Panc1 (cell line): ENCODE data around the gene ARL6IP4. TPM values are rescaled to one million over a fixed set of nuclear protein-coding genes. Genes with fewer than 3 reads are reported as not detected.

Experiments
- ATAC-seq: fragments of 200-7000 bp; cut with Tn5 transposase; 2 replicates; pipeline ENCODE4 v1.9.1; 2020; ENCODE audit warnings: mild to moderate bottlenecking, moderate library complexity
- BruUV-seq: library from RNA; stranded (reverse); fragments of 400-500 nt; replicated peaks from 2 replicates; lab custom pipeline; 2021; lab: Mats Ljungman, UMichigan
- CTCF ChIA-PET: fragments of 300-600 bp; sonication (Branson Sonifier 250); formaldehyde crosslinking; loops from one replicate; lab custom pipeline; 2022; ENCODE audit warnings: antibody characterized with exemption; lab: Charles Lee
- POLR2A ChIA-PET: fragments of 300-600 bp; sonication (Branson Sonifier 250); formaldehyde crosslinking; loops from one replicate; lab custom pipeline; 2022; ENCODE audit warnings: antibody characterized with exemption; lab: Charles Lee
- DNase-seq: peaks from one replicate; pipeline ENCODE4 v3.0.0-alpha.2; 2010; ENCODE audit warnings: low read depth, low spot score
- H3K27ac ChIP-seq: 2 replicates; pipeline ENCODE4 v1.5.1; 2011; ENCODE audit warnings: mild to moderate bottlenecking, low read length, inconsistent platforms
- H3K27me3 ChIP-seq: fragments of 200-500 bp; sonication (Bioruptor generic); 2 replicates; pipeline ENCODE4 v1.6.0; 2014; ENCODE audit warnings: low read length, inconsistent platforms; ENCODE audit not compliant: control insufficient read depth, insufficient read depth
- H3K36me3 ChIP-seq: fragments of 200-500 bp; sonication (Bioruptor generic); 2 replicates; pipeline ENCODE4 v1.5.1; 2014; ENCODE audit warnings: inconsistent platforms, mild to moderate bottlenecking, low read length, moderate library complexity; ENCODE audit not compliant: control insufficient read depth, insufficient read depth
- H3K4me1 ChIP-seq: 2 replicates; pipeline ENCODE4 v1.5.1; 2011; ENCODE audit warnings: inconsistent platforms, mild to moderate bottlenecking, low read length, moderate library complexity; ENCODE audit not compliant: control insufficient read depth, insufficient read depth
- H3K4me3 ChIP-seq, 2 experiments: 2 replicates each; pipeline ENCODE4 v1.5.1; 2011 to 2012; ENCODE audit warnings: low read depth in 2 of 2, low read length in 2 of 2, mild to moderate bottlenecking in 2 of 2, inconsistent platforms in 1 of 2, moderate library complexity in 1 of 2
- H3K9me3 ChIP-seq: fragments of 200-500 bp; sonication (Bioruptor generic); 2 replicates; pipeline ENCODE4 v1.5.1; 2014; ENCODE audit warnings: low read depth, mild to moderate bottlenecking, inconsistent platforms, low read length, moderate library complexity; ENCODE audit not compliant: control insufficient read depth, insufficient read depth
- POLR2AphosphoS5 ChIP-seq: IDR thresholded peaks from 2 replicates; pipeline ENCODE4 v1.6.1; 2012; ENCODE audit warnings: mild to moderate bottlenecking, low read depth, low read length, moderate library complexity
- SIN3A ChIP-seq: IDR thresholded peaks from 2 replicates; pipeline ENCODE4 v1.6.1; 2012; ENCODE audit warnings: low read depth, mild to moderate bottlenecking, low read length, moderate library complexity, borderline replicate concordance; ENCODE audit not compliant: insufficient read depth
- TCF7L2 ChIP-seq: IDR thresholded peaks from 2 replicates; pipeline ENCODE4 v1.6.1; 2011; ENCODE audit warnings: mild to moderate bottlenecking, low read depth, low read length, inconsistent platforms
- in situ Hi-C: cut with HindIII; loops from 2 replicates; pipeline ENCODE4 v1.10.0; 2016; ENCODE audit warnings: low sequenced_read_pairs, low pct_unique_long_range_greater_than_20kb
- intact Hi-C: fragments of 100-400 bp; cut with micrococcal nuclease; formaldehyde crosslinking; loops from one replicate; pipeline ENCODE4 v1.10.0; 2022; ENCODE audit not compliant: unreplicated experiment
- total RNA-seq: library from RNA; stranded (reverse); gene quantifications from one replicate; pipeline ENCODE4 v1.2.1, GENCODE V29; 2021; ENCODE audit not compliant: unreplicated experiment
- TF ChIP-seq, protein P1 (sequence below), 2 experiments: IDR thresholded peaks; 2 replicates each; pipeline ENCODE4 v1.6.1; 2011 to 2012; ENCODE audit warnings: low read depth in 2 of 2, control low read depth in 1 of 2, low read length in 1 of 2, mild to moderate bottlenecking in 1 of 2, moderate library complexity in 1 of 2; ENCODE audit not compliant: insufficient read depth in 1 of 2
- TF ChIP-seq, protein P2 (sequence below): fragments of 450-650 bp; IDR thresholded peaks from 2 replicates; pipeline ENCODE4 v1.5.1; 2017; ENCODE audit warnings: mild to moderate bottlenecking

The ARL6IP4 gene
- total RNA-seq, 1 experiment from 2014 or later, result 184 TPM

DNA sequence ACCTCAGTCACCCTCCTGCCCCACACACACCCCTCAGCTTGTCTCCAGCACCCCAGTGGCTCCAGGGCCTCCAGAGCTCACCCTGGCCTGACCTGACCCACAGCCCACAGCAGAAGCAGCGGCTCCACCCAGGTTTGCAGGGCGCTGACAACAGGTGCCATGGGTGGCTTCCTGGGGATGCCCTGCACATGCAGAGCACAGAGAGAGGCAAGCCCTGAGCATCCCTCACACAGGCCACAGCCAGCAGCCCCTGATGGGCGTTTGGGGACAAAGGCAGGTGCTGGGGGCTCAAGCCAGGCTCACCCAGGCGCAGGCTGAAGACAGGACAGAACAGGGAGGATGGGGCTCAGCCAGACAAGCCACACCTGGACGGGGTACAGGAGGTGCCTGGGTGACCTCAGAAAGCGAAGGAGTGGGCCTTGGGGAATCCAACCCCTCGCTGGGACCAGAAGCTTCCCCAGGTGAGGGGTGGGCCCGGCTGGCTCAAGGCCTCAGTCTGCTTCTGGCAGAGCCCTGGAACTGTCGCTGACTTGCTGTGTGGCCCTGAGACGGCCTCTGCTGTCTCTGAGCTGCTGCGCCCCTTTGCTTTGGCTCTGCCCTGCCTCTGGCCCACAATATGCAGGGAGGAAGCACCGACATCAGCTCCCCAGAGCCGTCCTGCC, 10.6 kb downstream of the ARL6IP4 start:
- DNase-seq (no peak), ATAC-seq (no peak)
- POLR2A ChIA-PET, result no interaction called here
- in situ Hi-C loops, result no loop called here
- Histone ChIP-seq H3K27me3 (no peaks in the 10 kb centered on the region), H3K4me3 (no peak overlapping the region), H3K27ac (no peak overlapping the region), H3K36me3 (no peaks in the 10 kb centered on the region), H3K9me3 (no peaks in the 10 kb centered on the region), H3K4me1 (no peaks in the 10 kb centered on the region)
- BruUV-seq, result no TSS peak
- TF ChIP-seq, protein P1, sequence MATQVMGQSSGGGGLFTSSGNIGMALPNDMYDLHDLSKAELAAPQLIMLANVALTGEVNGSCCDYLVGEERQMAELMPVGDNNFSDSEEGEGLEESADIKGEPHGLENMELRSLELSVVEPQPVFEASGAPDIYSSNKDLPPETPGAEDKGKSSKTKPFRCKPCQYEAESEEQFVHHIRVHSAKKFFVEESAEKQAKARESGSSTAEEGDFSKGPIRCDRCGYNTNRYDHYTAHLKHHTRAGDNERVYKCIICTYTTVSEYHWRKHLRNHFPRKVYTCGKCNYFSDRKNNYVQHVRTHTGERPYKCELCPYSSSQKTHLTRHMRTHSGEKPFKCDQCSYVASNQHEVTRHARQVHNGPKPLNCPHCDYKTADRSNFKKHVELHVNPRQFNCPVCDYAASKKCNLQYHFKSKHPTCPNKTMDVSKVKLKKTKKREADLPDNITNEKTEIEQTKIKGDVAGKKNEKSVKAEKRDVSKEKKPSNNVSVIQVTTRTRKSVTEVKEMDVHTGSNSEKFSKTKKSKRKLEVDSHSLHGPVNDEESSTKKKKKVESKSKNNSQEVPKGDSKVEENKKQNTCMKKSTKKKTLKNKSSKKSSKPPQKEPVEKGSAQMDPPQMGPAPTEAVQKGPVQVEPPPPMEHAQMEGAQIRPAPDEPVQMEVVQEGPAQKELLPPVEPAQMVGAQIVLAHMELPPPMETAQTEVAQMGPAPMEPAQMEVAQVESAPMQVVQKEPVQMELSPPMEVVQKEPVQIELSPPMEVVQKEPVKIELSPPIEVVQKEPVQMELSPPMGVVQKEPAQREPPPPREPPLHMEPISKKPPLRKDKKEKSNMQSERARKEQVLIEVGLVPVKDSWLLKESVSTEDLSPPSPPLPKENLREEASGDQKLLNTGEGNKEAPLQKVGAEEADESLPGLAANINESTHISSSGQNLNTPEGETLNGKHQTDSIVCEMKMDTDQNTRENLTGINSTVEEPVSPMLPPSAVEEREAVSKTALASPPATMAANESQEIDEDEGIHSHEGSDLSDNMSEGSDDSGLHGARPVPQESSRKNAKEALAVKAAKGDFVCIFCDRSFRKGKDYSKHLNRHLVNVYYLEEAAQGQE (IDR thresholded peaks at IDR 0.05; ENCODE audit: insufficient read depth in 1 of 2, low read depth in 2 of 2, low read length in 1 of 2), result no peak
- TF ChIP-seq TCF7L2 (no peak), SIN3A (no peak), POLR2AphosphoS5 (no peak)
- TF ChIP-seq, protein P2, sequence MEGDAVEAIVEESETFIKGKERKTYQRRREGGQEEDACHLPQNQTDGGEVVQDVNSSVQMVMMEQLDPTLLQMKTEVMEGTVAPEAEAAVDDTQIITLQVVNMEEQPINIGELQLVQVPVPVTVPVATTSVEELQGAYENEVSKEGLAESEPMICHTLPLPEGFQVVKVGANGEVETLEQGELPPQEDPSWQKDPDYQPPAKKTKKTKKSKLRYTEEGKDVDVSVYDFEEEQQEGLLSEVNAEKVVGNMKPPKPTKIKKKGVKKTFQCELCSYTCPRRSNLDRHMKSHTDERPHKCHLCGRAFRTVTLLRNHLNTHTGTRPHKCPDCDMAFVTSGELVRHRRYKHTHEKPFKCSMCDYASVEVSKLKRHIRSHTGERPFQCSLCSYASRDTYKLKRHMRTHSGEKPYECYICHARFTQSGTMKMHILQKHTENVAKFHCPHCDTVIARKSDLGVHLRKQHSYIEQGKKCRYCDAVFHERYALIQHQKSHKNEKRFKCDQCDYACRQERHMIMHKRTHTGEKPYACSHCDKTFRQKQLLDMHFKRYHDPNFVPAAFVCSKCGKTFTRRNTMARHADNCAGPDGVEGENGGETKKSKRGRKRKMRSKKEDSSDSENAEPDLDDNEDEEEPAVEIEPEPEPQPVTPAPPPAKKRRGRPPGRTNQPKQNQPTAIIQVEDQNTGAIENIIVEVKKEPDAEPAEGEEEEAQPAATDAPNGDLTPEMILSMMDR, result no peak
- CTCF ChIA-PET, result no interaction called here
- intact Hi-C loops, result no loop called here

DNA sequence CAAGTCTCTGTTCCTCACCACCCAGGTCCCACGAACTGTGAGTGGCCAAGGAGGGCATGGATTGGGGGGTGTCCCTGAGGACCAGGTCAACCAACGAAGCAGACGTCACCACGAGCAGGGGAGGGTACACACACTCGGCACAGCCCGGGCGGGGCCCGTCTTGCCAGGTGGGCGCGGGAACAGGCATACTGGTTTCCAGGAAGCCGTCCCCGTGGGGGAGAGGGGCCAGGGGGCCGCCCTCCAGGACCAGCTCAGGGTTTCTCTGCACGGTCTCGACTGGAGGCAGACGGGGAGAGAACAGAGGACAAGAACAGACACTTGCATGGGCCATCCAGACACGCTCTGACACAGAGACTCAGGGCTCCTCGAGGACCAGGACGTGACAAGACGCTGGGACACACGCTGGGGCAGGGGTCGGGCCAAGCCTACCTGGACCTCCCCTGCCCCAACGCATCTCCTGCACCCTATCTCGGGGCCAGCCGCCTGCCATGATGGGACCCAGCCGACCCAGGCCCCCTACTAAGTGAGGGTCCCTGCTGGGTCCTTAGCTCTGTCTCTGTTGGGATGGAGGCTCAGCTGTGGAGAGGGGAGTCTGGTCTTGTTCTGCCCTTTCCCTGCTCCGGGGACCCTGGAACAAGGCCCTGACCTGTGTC, 11.3 kb downstream of the ARL6IP4 start:
- DNase-seq (no peak), ATAC-seq (no peak)
- BruUV-seq, result no TSS peak
- Histone ChIP-seq H3K4me1 (no peaks in the 10 kb centered on the region), H3K27ac (no peak overlapping the region), H3K27me3 (no peaks in the 10 kb centered on the region), H3K9me3 (no peaks in the 10 kb centered on the region), H3K36me3 (no peaks in the 10 kb centered on the region), H3K4me3 (no peak overlapping the region)
- TF ChIP-seq, protein P1 (IDR thresholded peaks at IDR 0.05; ENCODE audit: insufficient read depth in 1 of 2, low read depth in 2 of 2, low read length in 1 of 2), result no peak
- no peak for TF ChIP-seq POLR2AphosphoS5
- TF ChIP-seq, protein P2, result no peak
- TF ChIP-seq SIN3A, result no peak
- no peak for TF ChIP-seq TCF7L2
- intact Hi-C loops, result no loop called here
- in situ Hi-C loops, result no loop called here
- POLR2A ChIA-PET, result no interaction called here
- CTCF ChIA-PET, result interaction anchor here (0.7 kb wide), 1 partner anchor 246 kb away, joined by 3 read pairs; no protein-coding TSS in a partner anchor
